Left ventricle myocardium superior (tissue), 1 donor: ENCODE data around the gene PREX1. TPM values are rescaled to one million over a fixed set of nuclear protein-coding genes. Genes with fewer than 3 reads are reported as not detected.

ENCODE experiments used
- ATAC-seq: fragments of 200-7000 bp; cut with Tn5 transposase; one replicate; pipeline ENCODE4 v1.9.1; 2020; ENCODE audit warnings: mild to moderate bottlenecking, moderate library complexity
- DNase-seq: peaks from one replicate; pipeline ENCODE4 v3.0.0-alpha.2; 2020
- intact Hi-C: fragments of 100-400 bp; cut with micrococcal nuclease; formaldehyde crosslinking; loops from one replicate; pipeline ENCODE4 v1.11.0; 2022
- total RNA-seq: library from RNA; stranded (reverse); fragmentation: NEBNext Ultra II Directional; extraction: Animal tissue kit (Norgen Biotek cat#: 25700); gene quantifications from one replicate; pipeline ENCODE4 v1.2.1, GENCODE V29; 2021
- donor health status: DM: no; HTN: yes; CAD: no; lungs with severe emphysema.

Gene PREX1
- total RNA-seq, 1 donor from 2014 or later = 8.3 TPM

GRCh38 chr20:48731536-48731935 lies 96.3 kb downstream of the PREX1 start:
- no peak for DNase-seq
- no peak for ATAC-seq
- intact Hi-C loops = no loop called here

DNA sequence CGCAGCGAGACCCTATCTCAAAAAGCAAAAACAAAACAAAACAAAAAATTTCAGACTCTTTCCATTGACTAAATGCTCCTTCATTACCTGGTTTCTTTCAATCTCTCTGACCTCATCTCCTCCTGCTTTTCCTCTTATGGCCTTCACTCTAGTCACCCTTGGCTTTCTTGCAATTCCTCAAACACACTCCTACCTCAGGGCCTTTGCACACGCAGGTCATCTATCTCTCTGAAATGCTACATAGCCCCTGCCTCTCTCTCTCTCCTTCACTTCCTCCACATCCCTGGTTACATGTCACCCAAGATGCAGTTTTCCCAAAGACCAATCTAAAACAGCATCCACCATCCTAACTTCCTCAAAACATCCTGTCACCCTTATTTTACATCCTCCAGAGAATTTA lies 96.8 kb downstream of the PREX1 start:
- intact Hi-C loops = no loop called here
- ATAC-seq (no peak), DNase-seq (no peak)

DNA sequence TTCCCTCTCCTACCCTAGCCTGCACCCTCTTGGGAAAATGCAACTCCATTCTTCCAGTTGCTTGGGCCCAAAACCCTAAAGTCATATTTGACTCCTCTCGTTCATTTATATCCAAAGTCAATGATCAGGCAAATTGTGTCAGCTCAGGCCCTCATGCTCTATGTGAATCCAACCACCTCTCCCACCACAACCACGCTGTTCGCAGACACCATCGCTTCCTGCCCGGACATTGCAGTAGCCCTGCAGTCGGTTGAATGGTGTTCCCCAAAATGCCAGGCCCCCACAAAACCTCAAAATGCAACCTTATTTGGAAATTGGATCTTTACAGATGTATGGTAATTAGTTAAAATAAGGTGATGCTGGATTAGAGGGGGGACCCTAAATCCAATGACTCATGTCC lies 98.3 kb downstream of the PREX1 start:
- no peak for DNase-seq
- no peak for ATAC-seq
- intact Hi-C loops = no loop called here

DNA sequence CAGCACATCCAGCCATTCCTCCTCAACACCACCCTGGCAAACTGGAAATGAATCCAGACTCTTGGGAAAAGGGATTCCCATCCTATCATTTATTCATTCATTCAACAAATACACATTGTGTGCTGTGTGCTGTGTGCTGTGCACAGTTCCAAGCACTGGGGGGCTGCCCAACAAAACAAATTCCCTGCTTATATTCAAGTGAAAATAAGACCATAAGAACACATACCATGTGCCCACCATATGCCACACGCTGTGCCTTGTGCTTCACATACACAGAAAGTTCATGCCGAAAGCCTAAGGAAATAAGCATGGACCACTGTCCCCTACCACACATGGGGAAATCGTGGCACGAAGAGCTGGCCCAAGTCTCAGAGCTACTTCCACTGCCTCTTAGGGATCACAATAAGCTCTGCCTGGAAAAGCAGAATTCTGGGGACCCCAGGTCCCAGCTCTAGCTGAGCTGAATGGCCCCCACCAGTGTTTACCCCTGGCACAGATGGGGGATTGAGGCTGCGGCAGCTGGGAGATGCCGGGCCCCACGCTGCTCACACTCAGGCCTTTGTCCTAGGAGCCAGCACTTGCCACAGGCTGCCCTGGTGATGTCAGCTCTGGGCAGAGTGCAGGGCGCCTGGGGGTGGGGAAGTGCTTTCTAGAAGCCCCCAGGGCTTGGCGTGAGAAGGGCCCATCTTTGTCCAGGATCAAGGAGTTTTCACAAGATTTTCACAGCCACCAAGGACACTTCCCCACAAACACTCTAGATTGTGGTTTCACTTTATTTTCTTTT lies 99.6 kb downstream of the PREX1 start:
- peak; percentile 33 for ATAC-seq
- DNase-seq = no peak

DNA sequence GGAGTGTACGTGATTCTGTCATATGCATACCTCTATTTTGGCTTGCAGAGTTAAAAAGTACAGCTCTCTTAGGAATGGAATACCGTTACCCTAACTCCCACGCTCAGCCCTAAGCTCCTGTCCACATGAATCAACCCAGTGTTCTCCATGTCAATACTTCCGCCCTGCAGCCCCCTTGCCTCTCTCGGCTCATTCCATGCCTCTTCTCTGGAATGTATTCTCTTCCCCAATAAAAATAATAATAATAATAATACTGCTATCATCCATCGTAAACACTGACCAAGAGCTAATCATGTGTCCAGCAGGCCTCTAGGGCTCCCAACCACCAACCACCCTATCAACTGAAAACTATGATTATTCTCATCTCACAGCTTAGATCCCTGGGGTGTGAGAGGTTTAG lies 100.6 kb downstream of the PREX1 start:
- intact Hi-C loops = no loop called here
- no peak for DNase-seq
- ATAC-seq = no peak

More for the DNA sequence above, 99.6 kb downstream of the PREX1 start:
- intact Hi-C loops = no loop called here

GRCh38 chr20:48725555-48725991 lies 102.2 kb downstream of the PREX1 start:
- no peak for DNase-seq
- ATAC-seq = no peak
- intact Hi-C loops = no loop called here

DNA sequence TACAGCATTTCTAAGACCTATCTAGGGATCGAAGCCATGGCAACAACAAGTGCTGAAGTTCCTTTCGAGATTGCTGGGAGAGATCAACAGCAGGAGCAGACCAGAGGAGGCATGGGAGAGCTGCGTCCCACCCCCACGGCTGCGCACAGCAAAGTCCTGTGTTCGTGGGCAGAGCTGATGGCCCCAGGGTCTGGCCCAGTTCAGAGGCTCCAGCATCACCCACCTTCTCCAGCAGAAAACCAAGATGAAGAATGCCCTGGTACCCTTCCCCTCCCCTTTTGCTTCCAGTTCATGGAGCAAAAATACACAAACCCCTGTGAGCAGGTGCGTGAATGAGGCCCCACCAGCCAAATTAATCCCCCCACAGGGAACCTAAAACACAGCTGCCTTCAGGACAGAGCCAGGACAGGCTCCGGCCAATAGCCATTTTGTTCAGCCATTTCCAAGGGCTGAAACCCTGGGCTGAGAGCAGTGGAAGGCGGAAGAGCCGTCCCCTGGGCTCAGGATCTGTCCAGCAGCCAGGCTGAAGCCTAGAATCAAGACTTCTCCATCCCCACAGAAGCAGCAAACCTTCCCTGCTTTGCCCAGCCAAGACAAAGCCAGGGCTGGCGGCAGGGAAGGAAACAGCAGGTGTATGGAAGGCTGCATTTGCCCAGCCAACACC lies 102.8 kb downstream of the PREX1 start:
- intact Hi-C loops = no loop called here
- ATAC-seq = no peak
- DNase-seq = no peak

DNA sequence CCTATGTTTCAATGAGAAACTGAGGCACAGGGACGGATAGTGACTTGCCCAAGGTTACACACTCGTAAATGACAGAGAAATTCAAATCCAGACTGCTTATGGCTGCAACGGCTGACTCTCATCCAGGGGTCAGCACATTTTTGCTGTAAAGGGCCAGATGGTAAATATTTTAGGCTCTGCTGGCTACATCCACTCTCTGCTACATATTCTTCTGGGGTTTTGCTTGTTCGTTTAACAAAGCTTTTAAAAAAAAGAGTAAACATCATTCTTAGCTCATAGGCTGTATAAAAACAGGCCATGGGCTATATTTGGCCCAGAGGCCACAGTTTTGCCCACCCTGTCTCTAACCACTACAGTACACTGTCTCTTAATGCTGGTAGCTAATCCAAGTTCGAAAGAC lies 103.4 kb downstream of the PREX1 start:
- DNase-seq (no peak), ATAC-seq (no peak)
- intact Hi-C loops = no loop called here

DNA sequence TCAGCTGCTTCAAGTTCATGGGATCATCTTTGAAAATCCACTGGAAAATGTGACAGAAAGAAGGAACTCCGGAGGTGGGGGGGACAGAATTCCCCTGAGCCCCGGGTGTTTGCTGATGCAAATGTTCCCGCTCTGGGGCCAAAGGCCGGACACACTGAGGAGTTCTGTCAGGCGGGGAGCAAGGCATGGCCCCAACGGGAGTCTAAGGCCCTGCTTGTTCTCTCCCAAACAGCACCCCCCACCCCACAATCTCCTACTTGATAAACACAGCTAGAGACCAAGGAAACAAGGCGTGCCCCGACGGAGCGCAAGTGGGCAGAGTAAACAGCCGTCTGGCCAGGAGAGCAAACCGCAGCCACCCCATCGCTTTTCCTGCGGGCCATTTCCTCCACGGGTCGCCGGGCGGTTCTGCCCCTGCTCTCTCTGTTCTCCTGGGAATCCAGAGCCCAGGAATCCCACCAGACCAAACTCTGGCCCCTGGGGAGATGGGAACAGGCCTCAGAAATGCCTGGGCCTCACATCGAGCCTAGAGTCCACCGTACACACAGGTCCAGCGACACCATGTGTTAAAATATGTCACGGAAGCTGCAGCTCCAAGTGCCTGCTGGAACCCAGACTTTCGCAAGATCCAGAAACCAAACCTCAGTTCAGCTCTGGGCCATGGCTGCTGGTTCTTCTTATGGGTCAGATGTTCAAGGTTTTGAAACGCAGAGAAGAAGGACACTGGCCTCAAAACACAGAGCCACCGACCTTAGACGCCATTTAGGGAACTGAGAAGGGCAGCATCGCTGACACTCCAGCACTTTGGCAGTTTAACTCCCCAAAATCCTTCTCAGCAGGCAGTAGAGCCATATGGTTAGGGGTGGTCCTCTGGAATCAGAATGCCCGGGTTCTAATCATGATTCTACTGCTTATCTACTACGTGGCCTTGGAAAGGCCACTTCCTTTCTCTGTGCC lies 104.2 kb downstream of the PREX1 start:
- intact Hi-C loops = no loop called here
- no peak for DNase-seq
- ATAC-seq = peak; percentile 40

DNA sequence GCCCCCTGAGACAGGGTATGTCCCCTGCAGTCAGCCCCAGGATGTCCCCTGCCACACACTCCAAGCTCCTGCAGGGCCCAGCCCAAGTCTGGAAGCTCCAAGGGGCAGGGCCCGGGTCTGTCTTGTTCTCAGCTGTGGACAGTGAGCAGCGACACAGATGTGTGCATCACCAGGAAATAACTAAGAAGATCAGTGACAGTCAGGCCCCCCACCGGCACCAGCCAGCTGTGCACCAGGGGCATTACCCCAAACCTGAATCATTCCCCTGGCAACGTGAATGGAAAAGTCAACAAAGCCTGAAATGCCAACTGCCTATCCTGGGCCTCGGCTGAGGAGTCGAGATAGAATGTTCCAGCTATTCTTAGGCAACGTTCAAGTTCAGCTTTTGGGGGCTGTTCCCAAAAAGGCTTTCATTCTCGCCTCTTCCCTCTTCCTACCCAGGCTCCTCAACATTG lies 105.0 kb downstream of the PREX1 start:
- DNase-seq (no peak), ATAC-seq (peak; percentile 62)
- intact Hi-C loops = no loop called here

DNA sequence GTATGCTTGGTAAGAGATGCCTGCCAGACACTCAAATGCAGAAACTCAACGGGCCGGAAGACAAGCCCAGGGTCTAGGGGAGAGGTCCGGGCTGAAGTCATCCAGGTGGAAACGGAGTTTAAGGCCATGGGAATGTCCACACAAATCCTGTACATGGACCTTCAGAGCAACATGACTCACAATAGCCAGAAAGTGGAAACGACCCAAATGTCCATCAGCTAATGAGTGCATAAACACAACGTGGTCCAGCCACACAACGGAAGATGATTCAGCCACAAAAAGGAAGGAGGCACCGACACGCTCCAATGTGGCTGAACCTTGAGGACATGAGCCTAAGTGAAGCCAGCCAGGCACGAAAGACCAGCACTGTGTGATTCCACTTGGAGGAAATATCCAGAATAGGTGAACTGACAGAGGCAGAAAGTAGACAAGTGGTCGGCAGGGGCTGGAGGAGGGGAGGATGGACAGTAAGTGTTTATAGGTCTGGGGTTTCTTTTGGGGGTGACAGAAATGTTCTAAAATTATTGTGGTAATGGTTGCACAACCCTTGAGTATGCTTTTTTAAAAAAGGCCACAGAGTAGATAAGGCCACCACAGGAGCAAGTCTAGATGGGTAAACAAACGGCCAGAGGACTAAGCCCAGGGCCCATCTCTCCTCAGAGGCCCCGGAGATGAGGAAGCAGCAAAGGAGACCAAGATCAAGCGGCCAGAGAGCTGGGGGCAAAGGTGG lies 105.6 kb downstream of the PREX1 start:
- ATAC-seq (peak; percentile 20), DNase-seq (no peak)
- intact Hi-C loops = no loop called here

DNA sequence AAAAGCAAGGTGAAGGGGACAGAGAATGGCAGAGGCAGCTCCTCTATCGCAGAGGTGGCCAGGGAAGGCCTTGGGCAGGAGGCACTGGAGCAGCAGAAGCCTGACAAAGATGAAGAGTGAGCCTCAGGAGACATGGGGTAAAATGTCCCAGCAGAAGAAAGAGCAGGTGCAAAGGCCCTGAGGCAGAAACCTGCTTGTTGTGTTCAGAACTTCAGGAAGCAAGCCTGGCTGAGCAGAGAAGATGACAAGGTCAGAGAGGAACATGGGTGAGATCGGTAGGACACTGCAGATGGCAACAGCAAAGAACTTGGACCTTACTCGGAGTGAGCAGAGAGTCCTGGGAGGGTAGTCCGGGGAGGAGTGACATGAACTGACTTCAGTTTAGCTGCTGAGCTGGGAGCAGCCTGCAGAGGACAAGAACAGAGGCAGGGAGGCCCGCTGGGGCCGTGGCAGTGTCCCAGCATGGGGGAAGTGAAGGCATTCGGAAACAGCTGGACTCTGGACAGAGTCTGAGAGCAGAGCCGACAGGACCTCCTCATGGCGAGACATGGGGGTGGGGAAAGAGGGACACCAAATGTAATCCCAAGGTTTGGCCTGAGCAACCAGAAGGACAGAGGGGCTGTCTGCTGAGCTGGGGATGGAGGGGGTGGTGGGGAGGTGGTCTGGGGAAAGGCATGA lies 106.3 kb downstream of the PREX1 start:
- ATAC-seq = peak; percentile 7
- DNase-seq = peak; percentile 44
- intact Hi-C loops = no loop called here

DNA sequence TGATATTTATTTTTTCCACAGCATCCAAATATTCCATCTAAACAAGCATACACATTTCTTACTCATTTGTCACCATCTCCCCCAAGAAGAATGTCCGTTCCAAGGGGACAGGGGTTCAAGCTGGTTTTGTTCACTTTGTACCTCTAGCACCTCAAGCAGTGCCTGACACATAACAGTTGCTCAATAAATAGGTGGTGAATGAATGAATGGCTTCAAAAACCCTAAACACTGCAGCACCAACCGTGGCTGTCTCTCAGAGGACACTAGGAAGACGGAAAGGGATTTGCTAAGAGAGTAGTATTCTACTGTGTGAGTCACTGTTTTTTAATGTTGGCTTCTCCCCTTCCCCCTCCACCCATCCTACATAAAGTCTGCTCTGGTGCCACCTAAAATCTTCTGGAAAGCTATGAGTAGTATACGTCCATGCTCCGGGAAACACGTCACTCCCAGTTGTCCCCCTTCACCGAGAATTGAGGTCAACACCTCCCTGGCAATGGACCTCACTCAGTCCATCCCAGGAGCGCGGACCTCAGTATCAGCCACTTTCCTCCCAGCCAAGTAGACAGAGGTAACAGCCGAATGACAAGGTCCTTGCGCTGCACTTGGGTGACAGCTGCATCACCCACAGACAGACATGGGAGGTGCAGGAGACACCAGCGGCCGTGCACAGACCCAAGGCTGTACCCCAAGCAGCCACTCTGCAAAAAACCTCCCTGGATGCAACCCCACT lies 107.4 kb downstream of the PREX1 start:
- ATAC-seq (no peak), DNase-seq (no peak)
- intact Hi-C loops = no loop called here

DNA sequence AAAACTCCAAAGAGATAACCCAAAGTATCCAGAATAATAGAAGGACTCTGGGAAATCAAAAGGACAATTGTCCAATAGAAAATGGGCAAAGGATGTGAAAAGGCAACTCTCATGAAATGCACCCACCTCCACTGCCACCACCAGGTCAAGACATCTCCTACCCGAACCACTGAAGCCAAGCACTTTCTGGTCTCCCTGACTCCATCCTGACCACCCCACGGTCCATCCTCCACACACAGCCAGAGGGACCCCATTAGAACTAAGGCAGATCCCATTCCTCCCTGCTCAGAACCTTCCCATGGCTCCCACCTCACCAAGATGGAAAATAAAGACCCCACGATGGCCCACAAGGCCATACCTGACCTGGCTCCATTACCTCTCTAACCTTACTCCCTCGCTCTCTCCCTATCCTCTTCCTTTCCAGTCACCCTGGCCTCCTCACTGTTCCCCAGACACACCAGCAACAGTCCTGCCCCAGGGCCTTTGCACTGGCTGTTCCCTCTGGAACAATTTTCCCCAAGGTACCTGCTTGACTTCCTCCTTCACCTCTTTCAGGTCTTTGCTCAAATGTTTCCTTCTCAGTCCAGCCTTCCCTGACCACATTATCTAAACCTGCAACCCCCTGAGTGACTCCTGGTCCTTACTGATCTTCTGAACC lies 108.1 kb downstream of the PREX1 start:
- DNase-seq (no peak), ATAC-seq (no peak)
- intact Hi-C loops = no loop called here

- ATAC-seq = no peak
- DNase-seq = no peak
- intact Hi-C loops = no loop called here
Measured at GRCh38 chr20:48718786-48719578, 108.8 kb downstream of the PREX1 start.

DNA sequence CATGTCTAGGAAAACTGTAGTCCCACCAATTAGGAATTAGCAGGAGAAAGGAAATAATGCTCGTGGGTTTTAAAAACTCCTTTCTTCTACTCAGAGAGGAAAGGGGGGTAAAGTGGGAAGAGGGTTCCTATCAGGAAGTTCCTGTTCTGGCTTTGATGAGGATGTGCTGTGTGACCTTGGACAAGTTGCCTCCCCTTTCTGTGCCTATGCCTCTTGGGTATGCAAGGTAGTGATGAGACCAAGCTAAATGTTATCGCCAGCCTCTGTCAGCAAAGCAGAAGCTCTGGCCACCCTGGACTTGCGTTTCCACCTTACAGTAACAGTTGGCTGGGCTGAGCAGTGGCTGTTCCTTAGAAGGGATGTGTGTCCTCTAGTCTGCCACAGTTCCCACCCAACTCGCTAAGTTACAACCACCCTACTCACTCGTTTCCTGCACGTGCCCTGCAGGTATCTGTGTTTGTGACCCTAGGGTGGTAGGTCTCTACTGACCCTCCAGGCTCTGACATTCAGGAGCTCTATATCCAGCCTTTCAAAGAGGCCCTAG lies 110.0 kb downstream of the PREX1 start:
- DNase-seq = no peak
- intact Hi-C loops = no loop called here
- ATAC-seq = no peak
